Measurements from ENCODE around the gene SLC43A2.

DNA sequence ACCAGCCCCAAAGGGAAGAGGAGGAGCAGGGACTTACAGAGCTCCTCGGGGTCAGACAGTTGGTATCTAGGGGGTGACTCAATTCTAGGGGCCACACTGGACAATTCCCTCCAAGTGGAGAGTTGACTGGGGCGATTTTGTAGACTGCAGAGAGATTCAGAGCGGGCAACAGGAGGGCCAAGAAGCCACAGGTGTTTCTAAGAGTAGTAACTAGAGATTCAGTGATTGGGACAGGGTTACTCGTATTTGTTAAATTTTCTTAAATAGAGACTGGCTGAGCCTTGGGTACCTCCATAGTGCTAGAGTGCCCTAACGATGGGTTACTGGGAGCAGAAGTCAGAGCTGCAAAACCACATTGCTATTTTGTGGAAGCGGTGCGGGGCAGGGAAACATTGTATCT is 109.0 kb downstream of the SLC43A2 start:
- no peak for TF ChIP-seq GATA2 (IDR thresholded peaks at IDR 0.05; ENCODE audit: low read depth, low read length)
- TF ChIP-seq GATA3 (IDR thresholded peaks at IDR 0.05; ENCODE audit: low read depth, low read length): no peak
